DOHH2 (cell line): ENCODE data around the gene TBCK.

Experiments used
- EZH2phosphoT487 ChIP-seq: fragments of 200-600 bp; sonication (generic); IDR thresholded peaks from 2 replicates; pipeline ENCODE4 v1.6.1; 2017; ENCODE audit warnings: borderline replicate concordance, mild to moderate bottlenecking, antibody characterized with exemption, low read length, moderate library complexity, mixed read lengths
- TF ChIP-seq, protein P1 (sequence below): fragments of 200-600 bp; sonication (generic); IDR thresholded peaks from one replicate; pipeline ENCODE4 v1.5.1; 2014; ENCODE audit warnings: antibody characterized with exemption, mild to moderate bottlenecking, low read depth, low read length; ENCODE audit not compliant: poor library complexity, severe bottlenecking

DNA sequence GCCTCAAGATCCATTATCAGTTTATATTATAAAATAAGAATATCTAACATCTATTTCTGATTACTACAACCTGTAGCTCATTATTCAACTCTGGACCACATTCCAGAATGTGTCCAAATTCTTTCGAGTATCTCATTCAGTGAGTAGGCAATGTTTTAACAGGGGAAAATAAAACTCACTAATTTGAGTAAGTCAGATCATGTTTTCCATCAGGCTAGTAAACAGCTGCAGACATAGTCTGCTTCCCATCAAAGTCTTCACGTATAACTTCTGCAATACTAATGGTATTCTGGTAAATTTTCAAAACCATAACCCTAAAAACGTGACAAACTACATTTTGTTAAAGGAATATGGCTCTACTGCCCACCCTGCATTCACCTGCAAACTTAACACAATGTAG lies 31.8 kb downstream of the TBCK start:
- TF ChIP-seq, protein P1, sequence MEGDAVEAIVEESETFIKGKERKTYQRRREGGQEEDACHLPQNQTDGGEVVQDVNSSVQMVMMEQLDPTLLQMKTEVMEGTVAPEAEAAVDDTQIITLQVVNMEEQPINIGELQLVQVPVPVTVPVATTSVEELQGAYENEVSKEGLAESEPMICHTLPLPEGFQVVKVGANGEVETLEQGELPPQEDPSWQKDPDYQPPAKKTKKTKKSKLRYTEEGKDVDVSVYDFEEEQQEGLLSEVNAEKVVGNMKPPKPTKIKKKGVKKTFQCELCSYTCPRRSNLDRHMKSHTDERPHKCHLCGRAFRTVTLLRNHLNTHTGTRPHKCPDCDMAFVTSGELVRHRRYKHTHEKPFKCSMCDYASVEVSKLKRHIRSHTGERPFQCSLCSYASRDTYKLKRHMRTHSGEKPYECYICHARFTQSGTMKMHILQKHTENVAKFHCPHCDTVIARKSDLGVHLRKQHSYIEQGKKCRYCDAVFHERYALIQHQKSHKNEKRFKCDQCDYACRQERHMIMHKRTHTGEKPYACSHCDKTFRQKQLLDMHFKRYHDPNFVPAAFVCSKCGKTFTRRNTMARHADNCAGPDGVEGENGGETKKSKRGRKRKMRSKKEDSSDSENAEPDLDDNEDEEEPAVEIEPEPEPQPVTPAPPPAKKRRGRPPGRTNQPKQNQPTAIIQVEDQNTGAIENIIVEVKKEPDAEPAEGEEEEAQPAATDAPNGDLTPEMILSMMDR: no peak
- no peak for TF ChIP-seq EZH2phosphoT487
